GM23338 (cell line): ENCODE data around the gene TMEM123. TPM values are rescaled to one million over a fixed set of nuclear protein-coding genes. Genes with fewer than 3 reads are reported as not detected.

Experiments used
- ATAC-seq: fragments of 200-7000 bp; cut with Tn5 transposase; 3 replicates; pipeline ENCODE4 v1.9.1; 2020
- DNase-seq: peaks from one replicate; pipeline ENCODE4 v3.0.0-alpha.2; 2015; ENCODE audit warnings: low spot score
- H2AFZ ChIP-seq: fragments of 200-600 bp; sonication (generic); 2 replicates; pipeline ENCODE4 v1.8.0; 2016; ENCODE audit warnings: antibody characterized with exemption, mild to moderate bottlenecking, moderate library complexity
- H3F3A ChIP-seq: fragments of 200-600 bp; sonication (generic); replicated peaks from 2 replicates; pipeline ENCODE4 v1.8.0; 2017; ENCODE audit warnings: antibody characterized with exemption, mixed run types, low read depth
- H3K27ac ChIP-seq: fragments of 200-600 bp; sonication (generic); 2 replicates; pipeline ENCODE4 v1.6.1; 2016; ENCODE audit warnings: low read depth
- H3K27me3 ChIP-seq: fragments of 200-600 bp; sonication (generic); 2 replicates; pipeline ENCODE4 v1.8.0; 2016; ENCODE audit warnings: mild to moderate bottlenecking, mixed run types, moderate library complexity; ENCODE audit not compliant: insufficient read depth
- H3K36me3 ChIP-seq: fragments of 200-600 bp; sonication (generic); 2 replicates; pipeline ENCODE4 v1.8.0; 2016; ENCODE audit warnings: mild to moderate bottlenecking; ENCODE audit not compliant: insufficient read depth
- H3K4me1 ChIP-seq: fragments of 200-600 bp; sonication (generic); 2 replicates; pipeline ENCODE4 v1.8.0; 2016; ENCODE audit warnings: mild to moderate bottlenecking, moderate library complexity; ENCODE audit not compliant: insufficient read depth
- H3K4me2 ChIP-seq: fragments of 200-600 bp; sonication (generic); 2 replicates; pipeline ENCODE4 v1.7.1; 2017; ENCODE audit warnings: mixed run types
- H3K4me3 ChIP-seq: fragments of 200-600 bp; sonication (generic); 2 replicates; pipeline ENCODE4 v1.6.1; 2016; ENCODE audit warnings: mixed run types
- H3K79me2 ChIP-seq: fragments of 200-600 bp; sonication (generic); replicated peaks from 2 replicates; pipeline ENCODE4 v1.8.0; 2017; ENCODE audit warnings: mild to moderate bottlenecking; ENCODE audit not compliant: insufficient read depth
- H3K9me2 ChIP-seq: fragments of 200-600 bp; sonication (generic); 2 replicates; pipeline ENCODE4 v1.8.0; 2017; ENCODE audit not compliant: insufficient read depth
- H4K20me1 ChIP-seq: fragments of 200-600 bp; sonication (generic); replicated peaks from 2 replicates; pipeline ENCODE4 v1.8.0; 2017; ENCODE audit warnings: mild to moderate bottlenecking; ENCODE audit not compliant: insufficient read depth
- H3K27ac Mint-ChIP-seq: 2 replicates; pipeline ENCODE4 v1.8.0; 2020; ENCODE audit warnings: inconsistent platforms, mild to moderate bottlenecking, moderate library complexity, mixed read lengths
- H3K27me3 Mint-ChIP-seq: 3 replicates; pipeline ENCODE4 v1.8.0; 2022; ENCODE audit warnings: low read depth, mild to moderate bottlenecking, moderate library complexity, mixed read lengths, inconsistent platforms; ENCODE audit not compliant: insufficient read depth, poor library complexity
- H3K36me3 Mint-ChIP-seq: 3 replicates; pipeline ENCODE4 v1.8.0; 2021; ENCODE audit warnings: low read depth, mild to moderate bottlenecking, inconsistent platforms, moderate library complexity, mixed read lengths
- H3K4me1 Mint-ChIP-seq: 3 replicates; pipeline ENCODE4 v1.8.0; 2020; ENCODE audit warnings: mild to moderate bottlenecking, inconsistent platforms, mixed read lengths
- H3K4me3 Mint-ChIP-seq: 3 replicates; pipeline ENCODE4 v1.8.0; 2021; ENCODE audit warnings: moderate library complexity, mild to moderate bottlenecking, inconsistent platforms, mixed read lengths
- H3K9me3 Mint-ChIP-seq: 3 replicates; pipeline ENCODE4 v1.8.0; 2020; ENCODE audit warnings: moderate library complexity, mild to moderate bottlenecking, inconsistent platforms, mixed read lengths
- CREB1 ChIP-seq: fragments of 250-450 bp; sonication (Bioruptor Pico); IDR thresholded peaks from 2 replicates; pipeline ENCODE4 v1.5.0; 2020; ENCODE audit warnings: low read depth, mild to moderate bottlenecking, moderate library complexity
- EZH2phosphoT487 ChIP-seq: fragments of 200-600 bp; sonication (generic); IDR thresholded peaks from one replicate; pipeline ENCODE4 v1.8.1; 2018; ENCODE audit warnings: antibody characterized with exemption; ENCODE audit not compliant: unreplicated experiment
- JUNB ChIP-seq: IDR thresholded peaks from one replicate; pipeline ENCODE4 v1.6.1; 2016; ENCODE audit warnings: antibody characterized with exemption; ENCODE audit not compliant: unreplicated experiment
- NANOG ChIP-seq: IDR thresholded peaks from 2 replicates; pipeline ENCODE4 v1.6.1; 2016; ENCODE audit warnings: antibody characterized with exemption, borderline replicate concordance
- polyA plus RNA-seq: library from polyadenylated mRNA; unstranded; fragments of >200 nt; fragmentation: Nextera tagmentation; extraction: Ambion mirVana; gene quantifications from 2 replicates; pipeline ENCODE4 v1.2.1, GENCODE V29; 2016
- total RNA-seq: library from RNA; depleted of rRNA; stranded (reverse); fragments of >200 nt; shearing (Covaris generic); gene quantifications from 2 replicates; pipeline ENCODE4 v1.2.3, GENCODE V29; 2014
- TF ChIP-seq, protein P1 (sequence below): fragments of 250-450 bp; sonication (Bioruptor Pico); IDR thresholded peaks from 2 replicates; pipeline ENCODE4 v1.5.0; 2020; ENCODE audit warnings: mild to moderate bottlenecking, moderate library complexity
- TF ChIP-seq, protein P2 (sequence below), 2 experiments: fragments of 200-600 bp in 1 of 2; sonication (generic) in 1 of 2; conservative IDR thresholded peaks; 2 replicates each; pipeline versions ENCODE4 v1.5.1 to v1.6.1; 2016 to 2017; ENCODE audit warnings: antibody characterized with exemption in 2 of 2, low read depth in 2 of 2, mild to moderate bottlenecking in 2 of 2, moderate library complexity in 1 of 2
- TF ChIP-seq, protein P3 (sequence below): IDR thresholded peaks from one replicate; pipeline ENCODE4 v1.6.1; 2018; ENCODE audit warnings: antibody characterized with exemption; ENCODE audit not compliant: unreplicated experiment

TMEM123 gene
- total and polyA plus RNA-seq, 2 experiments from 2014 or later, result 44.1 to 61.0 TPM

DNA sequence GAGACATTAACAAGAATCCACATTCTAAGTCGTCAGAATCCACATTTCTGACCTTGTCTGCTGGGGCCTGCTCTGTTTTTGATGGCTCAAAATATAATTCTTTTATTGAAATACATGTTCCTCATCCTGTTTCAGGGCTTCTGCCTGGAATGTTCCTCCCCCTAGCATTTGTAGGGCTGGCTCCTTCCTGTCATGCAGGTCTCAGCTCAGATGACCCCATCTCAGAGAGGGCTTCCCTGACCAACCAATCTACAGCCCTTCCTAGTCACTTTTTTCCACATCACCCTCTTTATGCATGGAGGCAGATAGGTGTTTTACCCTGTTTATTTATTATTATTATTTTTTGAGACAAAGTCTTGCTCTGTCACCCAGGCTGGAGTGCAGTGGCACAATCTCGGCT, 14.8 kb downstream of the TMEM123 start:
- peaks cover 72% of the 10 kb centered on the region for H3K36me3 Mint-ChIP-seq
- H3K79me2 ChIP-seq, result peaks cover 41% of the 10 kb centered on the region

More for the DNA sequence above, 14.8 kb downstream of the TMEM123 start:
- Histone ChIP-seq H3K36me3 (peaks cover 4% of the 10 kb centered on the region), H3F3A (no peaks in the 10 kb centered on the region), H3K9me2 (no peaks in the 10 kb centered on the region), H3K4me1 (peaks cover 22% of the 10 kb centered on the region), H3K4me2 (no peak overlapping the region), H3K27ac (no peak overlapping the region), H4K20me1 (no peaks in the 10 kb centered on the region), H3K27me3 (no peaks in the 10 kb centered on the region), H2AFZ (no peak overlapping the region), H3K4me3 (no peak overlapping the region)
- Mint-ChIP-seq H3K4me3 (no peak overlapping the region), H3K9me3 (peaks cover 39% of the 10 kb centered on the region), H3K27me3 (no peaks in the 10 kb centered on the region), H3K4me1 (peaks cover 14% of the 10 kb centered on the region; the same call in 2 of the 3 replicates), H3K27ac (no peak overlapping the region)
- DNase-seq (no peak), ATAC-seq (no peak)
- TF ChIP-seq, protein P1, sequence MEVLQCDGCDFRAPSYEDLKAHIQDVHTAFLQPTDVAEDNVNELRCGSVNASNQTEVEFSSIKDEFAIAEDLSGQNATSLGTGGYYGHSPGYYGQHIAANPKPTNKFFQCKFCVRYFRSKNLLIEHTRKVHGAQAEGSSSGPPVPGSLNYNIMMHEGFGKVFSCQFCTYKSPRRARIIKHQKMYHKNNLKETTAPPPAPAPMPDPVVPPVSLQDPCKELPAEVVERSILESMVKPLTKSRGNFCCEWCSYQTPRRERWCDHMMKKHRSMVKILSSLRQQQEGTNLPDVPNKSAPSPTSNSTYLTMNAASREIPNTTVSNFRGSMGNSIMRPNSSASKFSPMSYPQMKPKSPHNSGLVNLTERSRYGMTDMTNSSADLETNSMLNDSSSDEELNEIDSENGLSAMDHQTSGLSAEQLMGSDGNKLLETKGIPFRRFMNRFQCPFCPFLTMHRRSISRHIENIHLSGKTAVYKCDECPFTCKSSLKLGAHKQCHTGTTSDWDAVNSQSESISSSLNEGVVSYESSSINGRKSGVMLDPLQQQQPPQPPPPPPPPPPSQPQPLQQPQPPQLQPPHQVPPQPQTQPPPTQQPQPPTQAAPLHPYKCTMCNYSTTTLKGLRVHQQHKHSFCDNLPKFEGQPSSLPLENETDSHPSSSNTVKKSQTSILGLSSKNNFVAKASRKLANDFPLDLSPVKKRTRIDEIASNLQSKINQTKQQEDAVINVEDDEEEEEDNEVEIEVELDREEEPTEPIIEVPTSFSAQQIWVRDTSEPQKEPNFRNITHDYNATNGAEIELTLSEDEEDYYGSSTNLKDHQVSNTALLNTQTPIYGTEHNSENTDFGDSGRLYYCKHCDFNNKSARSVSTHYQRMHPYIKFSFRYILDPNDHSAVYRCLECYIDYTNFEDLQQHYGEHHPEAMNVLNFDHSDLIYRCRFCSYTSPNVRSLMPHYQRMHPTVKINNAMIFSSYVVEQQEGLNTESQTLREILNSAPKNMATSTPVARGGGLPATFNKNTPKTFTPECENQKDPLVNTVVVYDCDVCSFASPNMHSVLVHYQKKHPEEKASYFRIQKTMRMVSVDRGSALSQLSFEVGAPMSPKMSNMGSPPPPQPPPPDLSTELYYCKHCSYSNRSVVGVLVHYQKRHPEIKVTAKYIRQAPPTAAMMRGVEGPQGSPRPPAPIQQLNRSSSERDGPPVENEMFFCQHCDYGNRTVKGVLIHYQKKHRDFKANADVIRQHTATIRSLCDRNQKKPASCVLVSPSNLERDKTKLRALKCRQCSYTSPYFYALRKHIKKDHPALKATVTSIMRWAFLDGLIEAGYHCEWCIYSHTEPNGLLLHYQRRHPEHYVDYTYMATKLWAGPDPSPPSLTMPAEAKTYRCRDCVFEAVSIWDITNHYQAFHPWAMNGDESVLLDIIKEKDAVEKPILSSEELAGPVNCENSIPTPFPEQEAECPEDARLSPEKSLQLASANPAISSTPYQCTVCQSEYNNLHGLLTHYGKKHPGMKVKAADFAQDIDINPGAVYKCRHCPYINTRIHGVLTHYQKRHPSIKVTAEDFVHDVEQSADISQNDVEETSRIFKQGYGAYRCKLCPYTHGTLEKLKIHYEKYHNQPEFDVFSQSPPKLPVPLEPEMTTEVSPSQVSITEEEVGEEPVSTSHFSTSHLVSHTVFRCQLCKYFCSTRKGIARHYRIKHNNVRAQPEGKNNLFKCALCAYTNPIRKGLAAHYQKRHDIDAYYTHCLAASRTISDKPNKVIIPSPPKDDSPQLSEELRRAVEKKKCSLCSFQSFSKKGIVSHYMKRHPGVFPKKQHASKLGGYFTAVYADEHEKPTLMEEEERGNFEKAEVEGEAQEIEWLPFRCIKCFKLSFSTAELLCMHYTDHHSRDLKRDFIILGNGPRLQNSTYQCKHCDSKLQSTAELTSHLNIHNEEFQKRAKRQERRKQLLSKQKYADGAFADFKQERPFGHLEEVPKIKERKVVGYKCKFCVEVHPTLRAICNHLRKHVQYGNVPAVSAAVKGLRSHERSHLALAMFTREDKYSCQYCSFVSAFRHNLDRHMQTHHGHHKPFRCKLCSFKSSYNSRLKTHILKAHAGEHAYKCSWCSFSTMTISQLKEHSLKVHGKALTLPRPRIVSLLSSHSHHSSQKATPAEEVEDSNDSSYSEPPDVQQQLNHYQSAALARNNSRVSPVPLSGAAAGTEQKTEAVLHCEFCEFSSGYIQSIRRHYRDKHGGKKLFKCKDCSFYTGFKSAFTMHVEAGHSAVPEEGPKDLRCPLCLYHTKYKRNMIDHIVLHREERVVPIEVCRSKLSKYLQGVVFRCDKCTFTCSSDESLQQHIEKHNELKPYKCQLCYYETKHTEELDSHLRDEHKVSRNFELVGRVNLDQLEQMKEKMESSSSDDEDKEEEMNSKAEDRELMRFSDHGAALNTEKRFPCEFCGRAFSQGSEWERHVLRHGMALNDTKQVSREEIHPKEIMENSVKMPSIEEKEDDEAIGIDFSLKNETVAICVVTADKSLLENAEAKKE, result no peak
- TF ChIP-seq, protein P2, sequence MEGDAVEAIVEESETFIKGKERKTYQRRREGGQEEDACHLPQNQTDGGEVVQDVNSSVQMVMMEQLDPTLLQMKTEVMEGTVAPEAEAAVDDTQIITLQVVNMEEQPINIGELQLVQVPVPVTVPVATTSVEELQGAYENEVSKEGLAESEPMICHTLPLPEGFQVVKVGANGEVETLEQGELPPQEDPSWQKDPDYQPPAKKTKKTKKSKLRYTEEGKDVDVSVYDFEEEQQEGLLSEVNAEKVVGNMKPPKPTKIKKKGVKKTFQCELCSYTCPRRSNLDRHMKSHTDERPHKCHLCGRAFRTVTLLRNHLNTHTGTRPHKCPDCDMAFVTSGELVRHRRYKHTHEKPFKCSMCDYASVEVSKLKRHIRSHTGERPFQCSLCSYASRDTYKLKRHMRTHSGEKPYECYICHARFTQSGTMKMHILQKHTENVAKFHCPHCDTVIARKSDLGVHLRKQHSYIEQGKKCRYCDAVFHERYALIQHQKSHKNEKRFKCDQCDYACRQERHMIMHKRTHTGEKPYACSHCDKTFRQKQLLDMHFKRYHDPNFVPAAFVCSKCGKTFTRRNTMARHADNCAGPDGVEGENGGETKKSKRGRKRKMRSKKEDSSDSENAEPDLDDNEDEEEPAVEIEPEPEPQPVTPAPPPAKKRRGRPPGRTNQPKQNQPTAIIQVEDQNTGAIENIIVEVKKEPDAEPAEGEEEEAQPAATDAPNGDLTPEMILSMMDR (conservative IDR thresholded peaks at IDR 0.05; ENCODE audit: low read depth in 2 of 2), result no peak
- no peak for TF ChIP-seq NANOG
- no peak for TF ChIP-seq EZH2phosphoT487
- TF ChIP-seq, protein P3, sequence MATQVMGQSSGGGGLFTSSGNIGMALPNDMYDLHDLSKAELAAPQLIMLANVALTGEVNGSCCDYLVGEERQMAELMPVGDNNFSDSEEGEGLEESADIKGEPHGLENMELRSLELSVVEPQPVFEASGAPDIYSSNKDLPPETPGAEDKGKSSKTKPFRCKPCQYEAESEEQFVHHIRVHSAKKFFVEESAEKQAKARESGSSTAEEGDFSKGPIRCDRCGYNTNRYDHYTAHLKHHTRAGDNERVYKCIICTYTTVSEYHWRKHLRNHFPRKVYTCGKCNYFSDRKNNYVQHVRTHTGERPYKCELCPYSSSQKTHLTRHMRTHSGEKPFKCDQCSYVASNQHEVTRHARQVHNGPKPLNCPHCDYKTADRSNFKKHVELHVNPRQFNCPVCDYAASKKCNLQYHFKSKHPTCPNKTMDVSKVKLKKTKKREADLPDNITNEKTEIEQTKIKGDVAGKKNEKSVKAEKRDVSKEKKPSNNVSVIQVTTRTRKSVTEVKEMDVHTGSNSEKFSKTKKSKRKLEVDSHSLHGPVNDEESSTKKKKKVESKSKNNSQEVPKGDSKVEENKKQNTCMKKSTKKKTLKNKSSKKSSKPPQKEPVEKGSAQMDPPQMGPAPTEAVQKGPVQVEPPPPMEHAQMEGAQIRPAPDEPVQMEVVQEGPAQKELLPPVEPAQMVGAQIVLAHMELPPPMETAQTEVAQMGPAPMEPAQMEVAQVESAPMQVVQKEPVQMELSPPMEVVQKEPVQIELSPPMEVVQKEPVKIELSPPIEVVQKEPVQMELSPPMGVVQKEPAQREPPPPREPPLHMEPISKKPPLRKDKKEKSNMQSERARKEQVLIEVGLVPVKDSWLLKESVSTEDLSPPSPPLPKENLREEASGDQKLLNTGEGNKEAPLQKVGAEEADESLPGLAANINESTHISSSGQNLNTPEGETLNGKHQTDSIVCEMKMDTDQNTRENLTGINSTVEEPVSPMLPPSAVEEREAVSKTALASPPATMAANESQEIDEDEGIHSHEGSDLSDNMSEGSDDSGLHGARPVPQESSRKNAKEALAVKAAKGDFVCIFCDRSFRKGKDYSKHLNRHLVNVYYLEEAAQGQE, result no peak
- no peak for TF ChIP-seq JUNB
- no peak for TF ChIP-seq CREB1 (CRISPR knock-in tag)
